Peyer's patch (tissue), 4 donors: Measurements from ENCODE around the gene FAM20C.

Experiments used
- POLR2A ChIP-seq, 2 donors: fragments of 450-650 bp; IDR thresholded peaks; one replicate each; pipeline ENCODE4 v1.5.1; 2017; ENCODE audit warnings: antibody characterized with exemption in 2 of 2, mild to moderate bottlenecking in 2 of 2, moderate library complexity in 2 of 2
- TF ChIP-seq, protein P1 (sequence below), 6 experiments: fragments of 450-650 bp in 4 of 6; fragments of 200-600 bp in 2 of 6; sonication (generic) in 1 of 6; IDR thresholded peaks; one replicate each; pipeline ENCODE4 v1.5.1; 2017 to 2019; ENCODE audit warnings: antibody characterized with exemption in 6 of 6, mild to moderate bottlenecking in 3 of 6, moderate library complexity in 1 of 6

- TF ChIP-seq, protein P1, sequence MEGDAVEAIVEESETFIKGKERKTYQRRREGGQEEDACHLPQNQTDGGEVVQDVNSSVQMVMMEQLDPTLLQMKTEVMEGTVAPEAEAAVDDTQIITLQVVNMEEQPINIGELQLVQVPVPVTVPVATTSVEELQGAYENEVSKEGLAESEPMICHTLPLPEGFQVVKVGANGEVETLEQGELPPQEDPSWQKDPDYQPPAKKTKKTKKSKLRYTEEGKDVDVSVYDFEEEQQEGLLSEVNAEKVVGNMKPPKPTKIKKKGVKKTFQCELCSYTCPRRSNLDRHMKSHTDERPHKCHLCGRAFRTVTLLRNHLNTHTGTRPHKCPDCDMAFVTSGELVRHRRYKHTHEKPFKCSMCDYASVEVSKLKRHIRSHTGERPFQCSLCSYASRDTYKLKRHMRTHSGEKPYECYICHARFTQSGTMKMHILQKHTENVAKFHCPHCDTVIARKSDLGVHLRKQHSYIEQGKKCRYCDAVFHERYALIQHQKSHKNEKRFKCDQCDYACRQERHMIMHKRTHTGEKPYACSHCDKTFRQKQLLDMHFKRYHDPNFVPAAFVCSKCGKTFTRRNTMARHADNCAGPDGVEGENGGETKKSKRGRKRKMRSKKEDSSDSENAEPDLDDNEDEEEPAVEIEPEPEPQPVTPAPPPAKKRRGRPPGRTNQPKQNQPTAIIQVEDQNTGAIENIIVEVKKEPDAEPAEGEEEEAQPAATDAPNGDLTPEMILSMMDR (IDR thresholded peaks at IDR 0.05) = no peak
- no peak for TF ChIP-seq POLR2A (IDR thresholded peaks at IDR 0.05)
These were observed 110.0 kb downstream of the FAM20C start for GRCh38 chr7:302054-302992.
